NK-92 (cell line): ENCODE data around the gene HERC4.
"Not testable (repeated sequence)": the region's sequence is repeated elsewhere in the genome, so short reads cannot be mapped to it uniquely, and the experiment has no call there.

Experiments used
- DNase-seq: peaks from one replicate; lab custom pipeline; 2025; ENCODE audit not compliant: unreplicated experiment; lab: John Stamatoyannopoulos, UW

Gene HERC4

DNA sequence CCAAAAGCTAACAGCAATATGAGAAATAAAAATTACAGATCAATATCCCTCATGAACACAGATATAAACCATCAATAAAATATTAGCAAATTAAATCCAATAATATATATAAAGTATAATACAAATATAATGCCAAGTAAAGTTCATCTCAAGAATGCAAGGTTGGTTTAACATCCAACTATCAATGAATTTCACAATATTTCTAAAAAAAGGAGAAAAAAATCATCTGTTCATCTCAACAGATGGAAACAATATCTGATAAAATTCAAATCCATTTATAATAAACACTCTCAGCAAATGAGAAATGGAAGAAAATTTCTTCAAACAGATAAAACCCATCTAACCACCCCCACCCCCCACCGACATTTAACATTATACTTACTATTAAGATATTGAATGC, 103.8 kb downstream of the HERC4 start:
- no peak for DNase-seq

DNA sequence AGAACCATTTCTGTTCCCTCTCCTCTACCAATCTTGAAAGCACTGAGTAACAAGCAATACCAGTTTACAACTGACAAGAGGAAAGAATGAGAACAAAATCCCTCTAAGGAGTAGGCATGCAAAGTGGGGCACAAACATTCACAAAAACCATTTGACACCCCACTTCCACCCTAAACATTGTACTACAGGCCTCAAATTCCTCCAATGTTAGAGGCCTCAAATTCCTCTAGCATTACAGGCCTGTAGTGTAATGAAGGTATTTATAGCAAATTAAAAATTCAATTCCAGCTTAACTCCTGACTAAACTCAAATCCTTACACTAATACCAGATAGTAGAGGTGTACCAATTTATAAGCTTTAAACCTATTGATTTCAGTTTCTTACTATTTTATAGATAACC, 105.2 kb downstream of the HERC4 start:
- DNase-seq = no peak

DNA sequence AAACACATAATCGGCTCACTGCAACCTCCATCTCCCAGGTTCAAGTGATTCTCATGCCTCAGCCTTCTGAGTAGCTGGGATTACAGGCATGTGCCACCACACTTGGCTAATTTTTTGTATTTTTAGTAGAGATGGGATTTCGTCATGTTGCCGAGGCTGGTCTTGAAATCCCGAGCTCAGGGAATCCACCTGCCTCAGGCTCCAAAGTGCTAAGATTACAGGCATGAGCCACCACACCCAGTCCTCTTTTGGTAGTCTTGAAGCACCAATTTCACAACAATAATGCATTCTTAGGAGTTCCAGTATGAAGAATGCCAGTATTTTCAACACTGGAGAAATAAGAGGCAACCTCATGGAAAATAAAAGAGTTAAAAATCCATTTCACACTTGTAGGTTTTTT, 109.0 kb downstream of the HERC4 start:
- not testable (repeated sequence) for DNase-seq

DNA sequence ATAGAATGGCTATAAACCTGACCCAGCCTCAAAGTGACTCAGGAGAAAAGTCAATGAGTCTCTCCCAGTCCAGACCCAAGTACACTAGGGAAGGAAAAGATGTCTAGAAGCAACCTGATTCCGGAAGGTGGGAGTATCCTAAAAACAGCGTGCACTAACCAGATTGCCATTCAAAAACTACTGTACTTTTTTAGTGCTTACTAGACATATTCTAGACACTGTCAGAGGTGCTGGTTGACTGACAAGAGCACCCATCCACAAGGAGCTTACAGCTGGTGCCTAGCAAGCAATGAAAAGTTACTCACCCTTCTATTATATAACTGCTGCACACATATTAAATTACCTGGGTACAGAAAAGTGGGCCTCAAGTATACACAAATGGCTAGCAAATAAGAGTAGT, 109.6 kb downstream of the HERC4 start:
- no peak for DNase-seq

DNA sequence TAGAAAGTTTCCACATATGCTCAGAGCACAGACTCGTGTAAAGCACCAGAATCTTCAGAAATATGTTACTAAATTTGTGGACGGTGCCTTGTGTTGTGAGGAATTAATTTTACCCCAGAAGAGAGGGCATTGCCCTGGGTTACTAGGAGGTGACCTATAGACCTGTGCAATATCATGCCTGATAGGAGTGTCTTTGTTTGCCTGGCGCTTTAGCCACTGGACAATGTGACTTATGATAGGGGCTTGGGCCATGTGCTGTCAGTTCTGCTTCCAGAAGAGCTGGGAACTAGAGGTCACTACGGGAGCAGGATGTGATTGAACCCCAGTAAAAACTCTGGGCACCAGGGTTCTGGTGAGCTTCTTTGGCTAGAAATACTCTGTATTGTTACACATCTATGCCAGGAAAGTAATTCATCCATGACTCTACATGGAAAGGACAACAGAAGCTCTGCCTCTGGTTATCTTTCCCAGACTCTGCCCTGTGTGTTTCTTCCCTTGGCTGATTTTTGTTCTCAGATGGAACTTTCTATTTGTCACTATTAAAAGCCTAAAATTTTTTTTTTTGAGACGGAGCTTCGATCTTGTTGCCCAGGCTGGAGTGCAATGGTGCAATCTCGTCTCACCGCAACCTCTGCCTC, 115.1 kb downstream of the HERC4 start:
- no peak for DNase-seq

DNA sequence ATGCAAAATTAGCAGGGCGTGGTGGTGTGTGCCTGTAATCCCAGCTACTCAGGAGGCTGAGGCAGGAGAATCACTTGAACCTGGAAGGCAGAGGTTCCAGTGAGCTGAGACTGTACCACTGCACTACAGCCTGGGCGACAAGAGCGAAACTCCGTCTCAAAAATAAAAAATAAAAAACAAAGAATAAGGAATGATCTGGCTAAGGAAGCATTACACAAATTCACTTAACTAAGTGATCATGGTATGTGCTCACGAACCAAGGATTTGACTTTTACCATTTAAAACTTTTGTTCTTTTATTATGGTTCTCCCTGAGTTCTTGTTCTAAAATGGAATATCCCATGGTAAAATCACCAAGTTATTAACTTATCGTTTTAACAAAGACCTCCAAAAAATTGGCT, 119.5 kb downstream of the HERC4 start:
- DNase-seq = no peak

DNA sequence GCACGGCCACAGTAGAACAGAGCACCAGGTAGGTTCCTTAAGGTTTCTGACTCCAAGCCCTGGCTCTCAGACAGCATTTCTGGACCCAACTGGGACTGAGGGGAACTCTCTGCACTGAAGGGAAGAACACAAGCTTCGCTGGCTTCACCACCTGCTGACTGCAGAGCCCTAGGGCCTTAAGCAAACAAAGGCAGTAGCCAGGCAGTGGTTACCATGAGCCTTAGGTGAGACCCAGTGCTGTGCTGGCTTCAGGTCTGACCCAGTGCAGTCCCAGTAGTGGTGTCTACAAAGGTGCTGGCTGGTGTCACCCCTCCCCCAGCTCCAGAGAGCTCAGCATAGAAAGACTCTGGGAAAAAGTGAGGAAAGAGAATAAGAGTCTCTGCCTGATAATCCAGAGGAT, 131.2 kb downstream of the HERC4 start:
- DNase-seq = no peak

DNA sequence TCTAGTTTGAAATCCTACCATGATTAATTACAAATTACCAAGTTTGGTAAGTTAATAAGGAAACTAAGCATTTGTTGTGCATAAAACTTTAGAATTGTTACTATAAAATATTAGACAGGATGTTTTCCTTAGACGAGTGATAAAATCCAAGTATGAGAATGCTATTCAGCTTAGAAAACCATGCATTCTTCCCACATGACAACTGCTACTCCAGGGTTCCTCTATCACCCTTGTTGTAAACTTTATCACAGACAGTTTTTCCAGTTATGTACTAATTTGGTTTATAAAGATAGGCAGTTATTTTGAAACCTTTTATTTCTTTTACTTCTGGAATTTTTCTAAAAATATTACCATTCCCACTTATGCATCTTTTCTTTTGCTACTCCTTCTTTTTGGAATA, 138.7 kb downstream of the HERC4 start:
- no peak for DNase-seq

DNA sequence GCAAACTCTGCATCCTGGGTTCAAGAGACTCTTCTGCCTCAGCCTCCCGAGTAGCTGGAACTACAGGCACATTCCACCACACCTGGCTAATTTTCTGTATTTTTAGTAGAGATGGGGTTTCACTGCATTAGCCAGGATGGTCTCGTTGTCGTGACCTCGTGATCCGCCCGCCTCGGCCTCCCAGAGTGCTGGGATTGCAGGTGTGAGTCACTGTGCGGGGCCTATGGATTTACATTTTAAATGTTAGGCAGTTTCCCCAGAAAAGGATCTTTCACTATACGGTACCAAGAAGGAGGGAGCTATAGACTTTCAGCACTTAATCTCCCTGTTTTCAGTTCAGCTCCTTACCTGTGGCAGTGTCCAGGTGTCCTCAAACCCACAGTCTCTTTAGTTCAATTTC, 139.9 kb downstream of the HERC4 start:
- no peak for DNase-seq

DNA sequence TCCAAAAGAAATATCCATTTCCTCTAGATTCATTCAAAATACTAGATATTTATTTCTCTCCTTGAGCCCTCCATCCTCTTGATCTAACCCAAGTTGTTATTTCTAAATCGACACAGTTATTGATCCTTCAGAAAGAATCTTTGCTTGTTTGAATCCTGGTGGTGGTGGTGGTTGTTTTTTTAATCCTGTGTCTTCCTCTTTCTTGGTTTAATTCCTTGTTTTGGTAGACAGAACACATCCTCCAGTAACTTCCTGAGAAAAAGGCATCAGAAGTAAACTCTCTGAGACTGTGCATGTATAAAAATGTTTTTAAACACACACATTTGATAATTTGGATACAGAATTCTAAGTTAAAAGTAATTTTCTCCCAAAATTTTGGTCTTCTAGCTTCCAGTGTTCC, 140.7 kb downstream of the HERC4 start:
- no peak for DNase-seq

DNA sequence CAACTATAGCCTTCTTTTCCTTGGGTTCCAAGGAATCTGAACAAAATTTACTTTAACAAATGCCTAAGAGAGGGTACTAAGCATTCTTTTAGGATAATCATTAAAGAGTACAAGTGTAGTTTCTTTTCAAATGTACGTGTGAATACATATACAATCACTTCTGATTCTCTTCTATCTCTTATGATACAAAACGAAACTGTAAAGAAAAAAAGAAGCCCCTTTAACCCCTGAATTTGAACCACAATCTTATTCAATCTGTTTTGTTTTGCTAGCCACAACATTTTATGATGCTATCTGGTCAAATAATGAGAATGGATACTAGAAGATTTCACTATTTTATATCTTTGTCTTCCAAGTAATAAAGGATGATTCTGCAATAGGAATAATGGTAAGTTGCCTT, 141.9 kb downstream of the HERC4 start:
- no peak for DNase-seq

DNA sequence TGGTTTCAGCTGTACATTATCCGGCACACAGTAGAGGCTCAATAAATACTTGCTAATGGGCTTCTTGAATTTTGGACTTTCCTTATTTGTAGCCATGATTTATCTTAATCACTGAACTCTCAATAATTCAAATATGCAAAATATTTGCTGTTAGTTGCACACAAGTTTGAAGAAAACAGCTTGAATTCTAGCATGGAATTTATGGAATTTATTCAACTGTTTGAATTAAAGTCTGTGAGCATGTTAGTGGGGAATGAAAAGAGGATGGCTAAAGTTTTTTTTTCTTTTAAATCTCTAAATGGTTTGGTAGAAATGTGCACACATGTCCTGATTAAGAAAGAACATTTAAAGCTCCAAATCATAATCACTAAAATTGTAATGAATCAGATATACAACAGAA, 148.1 kb downstream of the HERC4 start:
- DNase-seq = no peak

DNA sequence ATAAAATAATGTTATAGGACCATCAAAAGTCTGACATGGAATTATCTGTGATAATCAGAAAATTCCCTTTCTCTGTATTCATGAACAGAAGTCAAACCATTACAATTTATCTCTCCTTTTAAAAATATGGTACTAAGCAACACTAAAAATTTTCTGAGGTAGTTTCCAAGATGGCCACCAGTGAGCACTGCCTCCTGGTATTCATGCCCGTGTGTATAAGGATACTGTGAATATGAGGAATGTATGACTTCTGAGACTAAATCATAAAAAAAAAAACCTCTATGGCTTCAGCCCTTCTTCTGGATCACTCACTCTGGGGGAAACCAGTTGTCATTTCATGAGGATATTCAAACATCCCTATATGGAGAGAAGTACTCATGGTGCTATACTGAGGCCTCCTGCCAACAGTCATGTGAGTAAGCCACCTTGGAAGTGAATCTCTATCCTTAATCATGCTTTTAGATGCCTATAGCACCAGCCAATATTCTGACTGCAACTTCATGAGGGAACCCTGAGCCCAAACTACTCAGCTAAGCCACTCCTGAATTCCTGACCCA, 149.6 kb downstream of the HERC4 start:
- no peak for DNase-seq

DNA sequence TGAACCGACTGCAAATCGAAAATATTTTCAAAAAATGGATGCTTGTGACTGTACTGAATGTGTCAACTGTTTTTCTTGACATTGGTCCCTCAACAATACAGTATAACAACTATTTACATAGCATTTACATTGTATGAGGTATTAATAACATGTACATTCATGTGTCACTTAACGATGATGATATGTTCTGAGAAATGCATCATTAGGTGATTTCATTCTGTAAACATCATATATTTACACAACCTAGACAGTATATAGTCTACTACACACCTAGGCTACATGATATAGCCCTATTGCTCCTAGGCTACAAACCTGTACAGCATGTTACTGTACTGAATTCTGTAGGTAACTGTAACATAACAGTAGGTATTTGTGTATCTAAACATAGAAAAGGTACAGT, 150.9 kb downstream of the HERC4 start:
- no peak for DNase-seq

DNA sequence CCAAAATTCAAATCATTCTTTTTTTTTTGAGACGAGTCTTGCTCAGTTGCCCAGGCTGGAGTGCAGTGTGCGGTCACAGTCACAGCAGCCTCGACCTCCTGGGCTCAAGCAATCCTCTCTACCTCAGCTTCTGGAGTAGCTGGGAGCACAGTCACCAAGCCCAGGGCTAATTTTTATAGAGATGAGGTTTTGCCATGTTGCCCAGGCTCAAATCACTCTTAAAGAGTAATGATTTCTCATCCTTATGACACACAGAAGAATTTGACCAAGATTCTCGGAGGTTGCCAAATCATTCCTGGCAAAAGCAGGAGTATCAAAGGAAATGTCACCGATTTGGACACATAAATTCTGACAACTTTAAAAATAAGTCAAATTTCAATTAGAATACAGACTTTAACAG, 151.5 kb downstream of the HERC4 start:
- DNase-seq = no peak

DNA sequence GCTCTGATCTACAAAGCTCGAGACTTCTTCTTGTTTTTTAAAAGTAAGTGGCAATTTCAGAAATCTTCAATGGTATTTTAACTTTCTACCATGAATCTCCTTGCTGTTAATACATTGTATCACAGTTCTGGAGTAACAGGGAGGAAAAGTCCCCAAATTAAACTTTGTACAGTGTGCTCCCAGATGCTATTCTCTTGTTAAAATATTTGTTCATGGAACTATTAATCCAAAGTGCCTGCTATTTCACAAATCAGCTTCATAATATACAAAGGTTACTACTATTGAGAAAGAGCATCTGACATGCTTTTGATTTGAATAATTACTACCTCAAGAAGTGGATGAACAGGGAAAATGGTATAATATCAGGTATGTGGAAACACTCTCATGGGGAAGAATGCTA, 154.0 kb downstream of the HERC4 start:
- DNase-seq = no peak

DNA sequence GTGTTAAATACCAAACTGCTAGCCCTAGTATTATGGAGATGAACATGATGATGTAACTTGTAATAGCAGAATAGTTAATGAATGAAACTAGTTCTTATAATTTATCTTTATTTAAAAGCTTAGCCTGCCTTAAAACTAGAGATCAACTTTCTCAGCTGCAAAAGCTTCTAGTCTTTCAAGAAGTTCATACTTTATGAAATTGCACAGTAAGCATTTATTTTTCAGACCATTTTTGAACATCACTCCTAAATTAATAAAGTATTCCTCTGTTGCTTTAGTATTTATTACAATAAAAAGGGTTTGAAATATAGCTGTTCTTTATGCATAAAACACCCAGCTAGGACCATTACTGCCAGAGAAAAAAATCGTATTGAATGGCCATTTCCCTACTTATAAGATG, 157.4 kb downstream of the HERC4 start:
- no peak for DNase-seq

DNA sequence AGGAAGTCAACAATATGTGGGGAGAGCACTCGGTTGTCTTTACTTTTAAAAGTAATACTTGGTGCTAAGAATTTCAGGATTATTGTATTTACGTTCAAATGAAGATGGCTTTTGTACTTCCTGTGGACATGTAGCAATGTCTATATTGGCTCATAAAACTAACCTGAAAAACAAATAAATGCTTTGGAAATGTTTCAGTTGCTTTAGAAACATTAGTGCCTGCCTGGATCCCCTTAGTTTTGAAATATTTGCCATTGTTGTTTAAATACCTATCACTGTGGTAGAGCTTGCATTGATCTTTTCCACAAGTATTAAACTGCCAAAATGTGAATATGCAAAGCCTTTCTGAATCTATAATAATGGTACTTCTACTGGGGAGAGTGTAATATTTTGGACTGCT, 157.9 kb downstream of the HERC4 start:
- no peak for DNase-seq

DNA sequence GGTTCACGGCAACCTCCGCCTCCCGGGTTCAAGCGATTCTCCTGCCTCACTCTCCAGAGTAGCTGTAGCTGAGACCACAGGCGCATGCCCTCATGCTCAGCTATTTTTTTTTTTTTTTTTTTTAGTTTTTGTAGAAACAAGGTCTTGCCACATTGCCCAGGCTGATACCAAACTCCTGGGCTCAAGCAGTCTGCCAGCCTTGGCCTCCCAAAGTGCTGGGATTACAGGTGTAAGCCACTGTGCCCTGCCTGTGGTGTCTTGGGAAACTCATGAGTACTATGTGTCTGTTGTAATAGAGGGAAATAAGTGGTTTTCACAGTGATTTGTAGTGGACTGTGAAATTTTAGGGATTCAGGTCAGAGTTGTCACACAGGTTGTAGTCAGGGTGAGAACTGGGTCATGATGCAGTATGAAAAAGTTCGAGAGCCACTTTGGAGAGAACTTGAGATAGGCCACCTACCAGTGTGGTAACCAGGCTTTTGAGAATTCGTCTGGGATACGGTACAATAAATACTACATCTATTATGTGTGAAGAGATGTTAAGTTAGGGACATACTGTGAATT, 160.2 kb downstream of the HERC4 start:
- DNase-seq = no peak

DNA sequence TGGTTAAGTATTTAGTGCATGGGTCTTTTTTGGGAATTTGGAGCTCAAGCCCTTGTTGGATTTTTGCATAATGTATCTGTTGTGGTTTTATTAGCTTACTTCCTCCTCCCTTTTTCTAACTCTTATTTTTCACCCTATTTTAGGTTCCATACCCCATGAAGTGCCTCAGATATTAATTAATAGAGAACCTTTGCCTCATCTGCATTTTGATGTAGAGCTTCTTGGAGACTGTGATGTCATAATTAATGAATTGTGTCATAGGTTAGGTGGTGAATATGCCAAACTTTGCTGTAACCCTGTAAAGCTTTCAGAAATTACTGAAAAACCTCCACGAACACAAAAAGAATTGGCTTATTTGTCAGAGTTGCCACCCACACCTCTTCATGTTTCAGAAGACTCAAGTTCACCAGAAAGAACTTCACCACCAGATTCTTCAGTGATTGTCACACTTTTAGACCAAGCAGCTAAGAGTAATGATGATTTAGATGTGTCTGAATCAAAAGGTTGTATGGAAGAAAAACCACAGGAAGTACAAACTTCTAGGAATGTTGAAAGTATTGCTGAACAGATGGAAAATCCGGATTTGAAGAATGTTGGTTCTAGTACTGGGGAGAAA, 162.6 kb downstream of the HERC4 start:
- no peak for DNase-seq

DNA sequence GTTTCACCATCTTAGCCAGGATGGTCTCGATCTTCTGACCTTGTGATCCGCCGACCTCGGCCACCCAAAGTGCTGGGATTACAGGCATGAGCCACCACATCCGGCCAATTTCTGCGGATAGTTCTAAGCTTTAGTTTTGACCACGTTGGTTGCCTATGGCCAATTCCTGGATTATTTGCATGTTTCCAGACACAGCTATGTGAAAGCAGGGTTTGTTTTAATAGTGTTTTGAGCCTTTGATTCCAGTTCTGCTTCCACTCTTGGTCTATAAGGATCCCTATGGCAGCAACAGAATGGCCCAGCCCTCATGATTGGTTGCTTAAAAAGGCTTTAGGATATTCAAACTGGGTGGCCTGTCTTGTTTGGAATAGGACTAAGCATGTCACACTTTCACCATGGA, 171.5 kb downstream of the HERC4 start:
- DNase-seq = no peak

DNA sequence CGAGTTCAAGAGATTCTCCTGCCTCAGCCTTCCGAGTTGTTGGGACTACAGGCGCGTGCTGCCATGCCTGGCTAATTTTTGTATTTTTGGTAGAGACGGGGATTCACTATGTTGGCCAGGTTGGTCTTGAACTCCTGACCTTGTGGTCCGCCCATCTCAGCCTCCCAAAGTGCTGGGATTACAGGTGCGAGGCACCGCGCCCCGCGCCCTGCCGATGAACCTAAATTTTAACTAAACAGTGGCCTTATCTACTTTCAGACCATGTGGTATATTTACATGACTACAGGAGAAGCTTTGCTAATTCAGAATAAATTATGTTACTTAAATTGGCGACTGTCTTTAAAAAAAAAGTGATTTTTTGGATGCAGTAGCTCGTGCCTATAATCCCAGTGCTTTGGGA, 181.4 kb downstream of the HERC4 start:
- no peak for DNase-seq
